Measurements from ENCODE around the gene KCNS1.

KCNS1 gene

GRCh38 chr20:45110301-45110700 lies 9.4 kb upstream of the KCNS1 start:
- in situ Hi-C loops (cut with MboI; ENCODE audit: low sequenced_read_pairs), result no loop called here

- in situ Hi-C loops (cut with MboI; ENCODE audit: low sequenced_read_pairs), result no loop called here
Measured at GRCh38 chr20:45109634-45110033, 8.7 kb upstream of the KCNS1 start.

- in situ Hi-C loops (cut with MboI; ENCODE audit: low sequenced_read_pairs), result no loop called here
Measured at GRCh38 chr20:45105317-45105716, 4.4 kb upstream of the KCNS1 start.

DNA sequence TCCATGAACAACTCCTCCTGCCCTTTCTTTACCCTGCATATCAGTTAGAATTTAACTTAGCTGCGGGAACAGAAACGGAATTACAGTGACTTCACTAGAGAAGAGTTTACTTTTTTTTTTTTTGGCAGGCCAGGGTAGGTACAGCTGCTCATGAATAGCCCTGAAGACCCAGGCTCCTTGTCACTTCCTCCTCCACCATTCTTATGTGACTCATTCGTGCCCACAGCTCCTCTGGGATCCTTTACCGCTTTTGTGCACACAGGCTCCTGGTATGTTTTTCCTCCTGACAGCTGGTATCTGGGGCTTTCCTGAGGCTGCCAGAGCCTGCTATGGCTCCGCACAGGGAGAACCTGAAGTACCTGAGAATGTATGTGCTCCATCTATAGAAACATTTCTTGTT lies 3.9 kb upstream of the KCNS1 start:
- in situ Hi-C loops (cut with MboI; ENCODE audit: low sequenced_read_pairs), result no loop called here

- in situ Hi-C loops (cut with MboI; ENCODE audit: low sequenced_read_pairs), result no loop called here
Measured at GRCh38 chr20:45103072-45103471, 2.1 kb upstream of the KCNS1 start.

GRCh38 chr20:45101333-45101850 lies 465 bp upstream of the KCNS1 start:
- in situ Hi-C loops (cut with MboI; ENCODE audit: low sequenced_read_pairs), result no loop called here

DNA sequence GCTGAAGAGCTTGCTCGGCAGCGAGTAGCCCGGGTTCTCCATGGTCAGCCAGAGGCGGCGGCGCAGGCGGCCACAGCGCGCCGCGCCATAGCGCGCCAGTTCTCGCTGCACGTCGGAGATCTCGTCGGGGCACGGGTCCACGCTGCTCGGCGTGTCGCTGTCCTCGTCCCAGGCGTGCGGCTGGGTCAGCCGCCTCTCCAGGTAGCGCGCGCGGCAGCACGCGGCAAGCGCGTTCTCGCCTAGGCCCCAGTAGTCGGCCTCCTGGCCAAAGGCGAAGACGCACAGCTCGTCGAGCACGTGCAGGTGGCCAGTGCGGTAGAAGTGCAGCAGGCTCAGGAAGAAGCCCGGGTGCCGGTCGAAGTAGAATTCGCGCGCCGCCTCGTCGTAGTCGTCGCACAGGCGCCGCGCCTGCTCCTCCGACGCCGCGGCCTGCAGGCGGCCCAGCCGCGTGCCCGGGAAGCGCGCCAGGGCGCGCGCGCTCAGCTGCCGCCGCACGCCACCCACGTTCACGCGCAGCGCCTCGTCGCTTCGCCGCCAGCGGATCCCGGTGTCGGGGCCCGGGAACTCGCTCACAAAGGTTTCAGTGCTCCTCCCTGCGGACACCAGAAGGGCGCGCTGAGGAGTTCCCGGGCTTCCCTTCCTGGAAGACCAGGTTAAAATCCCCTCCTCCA lies 2.7 kb downstream of the KCNS1 start:
- in situ Hi-C loops (cut with MboI; ENCODE audit: low sequenced_read_pairs), result no loop called here

GRCh38 chr20:45097485-45098102 lies 3.3 kb downstream of the KCNS1 start:
- in situ Hi-C loops (cut with MboI; ENCODE audit: low sequenced_read_pairs), result no loop called here

- in situ Hi-C loops (cut with MboI; ENCODE audit: low sequenced_read_pairs), result no loop called here
Measured at GRCh38 chr20:45096781-45097180, 4.1 kb downstream of the KCNS1 start.

DNA sequence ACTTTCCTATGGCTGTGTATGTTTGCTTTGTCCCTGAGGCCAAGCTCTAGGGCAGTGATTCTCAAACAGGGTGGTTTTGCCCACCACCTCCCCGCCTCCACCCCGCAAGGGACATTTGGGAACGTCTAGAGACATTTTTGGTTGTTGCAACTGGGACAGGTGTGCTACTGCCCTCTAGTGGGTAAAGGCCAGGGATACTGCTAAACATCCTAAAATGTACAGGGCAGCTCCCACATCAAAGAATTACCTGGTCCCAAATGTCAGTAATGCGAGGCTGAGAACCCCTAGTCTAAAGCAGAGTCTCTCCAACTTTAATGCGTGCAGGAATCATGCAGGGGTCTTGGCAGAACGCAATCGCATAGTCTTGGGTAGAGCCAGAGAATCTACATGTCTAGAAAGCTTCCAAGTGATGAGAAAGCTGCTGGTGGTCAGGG lies 5.1 kb downstream of the KCNS1 start:
- in situ Hi-C loops (cut with MboI; ENCODE audit: low sequenced_read_pairs), result no loop called here

- in situ Hi-C loops (cut with MboI; ENCODE audit: low sequenced_read_pairs), result no loop called here
Measured at GRCh38 chr20:45094864-45095574, 5.9 kb downstream of the KCNS1 start.

GRCh38 chr20:45094201-45094600 lies 6.7 kb downstream of the KCNS1 start:
- in situ Hi-C loops (cut with MboI; ENCODE audit: low sequenced_read_pairs), result no loop called here

- in situ Hi-C loops (cut with MboI; ENCODE audit: low sequenced_read_pairs), result no loop called here
Measured at GRCh38 chr20:45092898-45093297, 8.0 kb downstream of the KCNS1 start.

DNA sequence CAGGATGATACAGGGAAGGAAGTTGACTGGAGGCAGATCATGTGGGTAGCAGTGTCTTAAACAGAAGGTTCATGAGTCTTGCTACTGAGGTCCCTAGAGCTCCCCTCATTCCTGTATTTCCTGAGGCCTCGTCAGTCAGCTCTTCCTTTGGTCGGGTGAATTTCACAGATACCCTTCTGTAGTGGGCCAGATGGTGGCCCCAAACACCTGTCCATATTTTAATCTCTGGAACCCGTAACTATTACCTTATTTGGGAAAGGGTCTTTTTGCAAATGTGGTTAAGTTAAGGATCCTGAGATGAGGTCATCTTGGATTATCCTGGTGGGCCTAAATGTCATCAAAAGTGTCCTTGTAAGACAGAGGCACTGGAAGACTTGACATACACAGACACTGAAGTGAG lies 9.6 kb downstream of the KCNS1 start:
- in situ Hi-C loops (cut with MboI; ENCODE audit: low sequenced_read_pairs), result no loop called here

DNA sequence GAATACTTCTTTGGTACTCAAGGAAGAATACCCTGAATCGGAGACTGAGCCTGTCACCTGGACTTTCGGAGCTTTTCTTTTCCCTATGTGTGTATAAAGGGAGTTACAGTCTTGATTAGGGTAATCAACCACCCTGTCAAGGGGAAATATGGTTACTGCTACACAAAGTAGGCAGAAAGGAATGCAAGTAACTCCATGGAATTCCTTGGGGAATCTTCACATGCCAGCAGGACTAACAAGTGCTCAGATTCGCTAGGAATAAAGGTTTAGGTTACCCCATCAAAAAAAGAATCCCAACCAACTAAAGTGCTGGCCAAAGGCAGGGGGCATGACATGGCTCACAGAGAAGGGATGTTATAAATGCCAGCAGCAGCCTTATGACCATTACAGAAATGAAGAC lies 10.4 kb downstream of the KCNS1 start:
- in situ Hi-C loops (cut with MboI; ENCODE audit: low sequenced_read_pairs), result no loop called here

GRCh38 chr20:45088247-45088646 lies 12.7 kb downstream of the KCNS1 start:
- in situ Hi-C loops (cut with MboI; ENCODE audit: low sequenced_read_pairs), result no loop called here

- in situ Hi-C loops (cut with MboI; ENCODE audit: low sequenced_read_pairs), result no loop called here
Measured at GRCh38 chr20:45087814-45088213, 13.1 kb downstream of the KCNS1 start.

DNA sequence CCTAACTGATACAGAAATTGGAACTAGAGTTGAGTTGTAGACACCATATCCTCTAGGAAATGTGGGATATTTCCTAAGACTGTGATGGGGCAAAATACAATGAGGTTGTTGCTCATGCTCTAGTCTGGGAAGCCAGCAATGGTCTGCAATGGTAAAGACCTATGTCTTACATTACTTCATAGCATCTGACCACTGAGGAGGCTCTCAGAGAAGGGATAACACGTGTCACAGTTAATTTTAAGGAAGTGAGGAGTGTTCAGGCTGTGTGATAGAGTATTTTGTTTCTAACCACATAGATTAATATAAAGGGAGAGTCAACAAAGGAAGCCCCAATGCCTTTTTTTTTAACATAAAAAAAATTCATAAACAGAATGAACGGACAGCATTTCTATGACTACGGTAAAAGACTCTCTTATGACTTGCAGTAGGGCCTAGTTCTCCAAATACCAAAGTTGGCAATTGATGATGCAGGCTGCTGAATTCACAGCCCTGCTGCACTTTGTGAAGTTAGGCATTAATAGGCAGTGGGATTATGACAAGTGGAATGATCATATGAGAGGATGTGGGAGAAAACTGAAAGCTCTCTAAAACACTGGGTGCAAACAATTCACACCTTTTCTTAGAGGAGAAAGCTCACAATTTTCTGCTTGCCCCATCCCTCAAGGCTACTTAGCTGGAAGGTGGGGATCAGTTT lies 13.7 kb downstream of the KCNS1 start:
- in situ Hi-C loops (cut with MboI; ENCODE audit: low sequenced_read_pairs), result no loop called here

GRCh38 chr20:45085867-45086266 lies 15.1 kb downstream of the KCNS1 start:
- in situ Hi-C loops (cut with MboI; ENCODE audit: low sequenced_read_pairs), result no loop called here

DNA sequence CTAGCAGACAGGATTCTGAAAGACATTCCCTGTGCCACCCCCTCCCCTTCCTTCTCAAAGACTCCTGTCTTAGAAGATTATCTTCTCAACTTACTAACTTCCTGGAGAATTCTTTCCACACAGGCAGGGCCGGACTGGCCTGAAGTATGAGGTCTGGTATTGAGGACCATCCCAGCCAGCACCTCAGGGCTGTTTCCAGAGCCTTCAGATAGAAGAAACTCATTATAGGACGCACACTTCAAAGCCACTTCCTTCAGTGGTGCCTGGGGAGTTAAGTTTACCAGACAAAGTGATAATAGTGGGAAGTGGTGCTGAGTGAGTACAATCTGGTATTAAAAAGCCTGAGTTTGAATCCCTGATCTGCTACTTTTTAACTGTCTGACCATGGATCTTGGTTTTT lies 15.6 kb downstream of the KCNS1 start:
- in situ Hi-C loops (cut with MboI; ENCODE audit: low sequenced_read_pairs), result no loop called here

GRCh38 chr20:45083127-45083526 lies 17.8 kb downstream of the KCNS1 start:
- in situ Hi-C loops (cut with MboI; ENCODE audit: low sequenced_read_pairs), result no loop called here
